CD4-positive, alpha-beta T cell (primary cell): ENCODE measurements around the gene TMEM30A. TPM values are rescaled to one million over a fixed set of nuclear protein-coding genes. Genes with fewer than 3 reads are reported as not detected.

ENCODE experiments used
- ATAC-seq: fragments of 200-7000 bp; cut with Tn5 transposase; one replicate; pipeline ENCODE4 v1.10.0; 2022; ENCODE audit warnings: mild to moderate bottlenecking; ENCODE audit not compliant: poor library complexity
- CTCF ChIA-PET: fragments of 350-600 bp; sonication (Branson Sonifier 250); formaldehyde crosslinking; loops from one replicate; lab custom pipeline; 2021; ENCODE audit warnings: antibody characterized with exemption, inconsistent platforms; lab: Charles Lee
- POLR2A ChIA-PET: fragments of 350-600 bp; sonication (Branson Sonifier 250); formaldehyde crosslinking; loops from one replicate; lab custom pipeline; 2021; ENCODE audit warnings: antibody characterized with exemption, inconsistent platforms; lab: Charles Lee
- DNase-seq, 14 experiments: peaks; one replicate each; pipeline ENCODE4 v3.0.0-alpha.2; 2013 to 2020; ENCODE audit warnings: mixed read lengths in 2 of 14
- H3K27ac ChIP-seq, 2 donors: one replicate each; pipeline versions ENCODE4 v1.5.1 to v1.7.0; 2013; ENCODE audit warnings: low read length in 2 of 2, low read depth in 1 of 2, mild to moderate bottlenecking in 1 of 2
- H3K27me3 ChIP-seq, 2 experiments: 1 replicate in 1 of 2; 2 replicates in 1 of 2; pipeline versions ENCODE4 v1.6.1 to v1.7.0; 2013; ENCODE audit warnings: low read length in 2 of 2, control low read depth in 1 of 2, mild to moderate bottlenecking in 1 of 2, moderate library complexity in 1 of 2; ENCODE audit not compliant: insufficient read depth in 2 of 2, control insufficient read depth in 1 of 2
- H3K36me3 ChIP-seq: one replicate; pipeline ENCODE4 v1.6.1; 2013; ENCODE audit warnings: low read length, control low read depth; ENCODE audit not compliant: insufficient read depth
- H3K4me1 ChIP-seq: one replicate; pipeline ENCODE4 v1.6.1; 2013; ENCODE audit warnings: low read length, control low read depth; ENCODE audit not compliant: insufficient read depth
- H3K4me3 ChIP-seq: one replicate; pipeline ENCODE4 v1.5.1; 2013; ENCODE audit warnings: mild to moderate bottlenecking, low read length, moderate library complexity
- H3K9me3 ChIP-seq, 2 experiments: 1 replicate in 1 of 2; 2 replicates in 1 of 2; pipeline versions ENCODE4 v1.6.1 to v1.7.0; 2013; ENCODE audit warnings: low read length in 2 of 2, mild to moderate bottlenecking in 2 of 2, control low read depth in 1 of 2, moderate library complexity in 1 of 2; ENCODE audit not compliant: control insufficient read depth in 1 of 2, insufficient read depth in 1 of 2
- H3K27ac Mint-ChIP-seq: one replicate; pipeline ENCODE4 v1.8.0; 2020; ENCODE audit warnings: mixed read lengths
- H3K27me3 Mint-ChIP-seq: one replicate; pipeline ENCODE4 v1.8.0; 2021; ENCODE audit warnings: mixed read lengths
- H3K36me3 Mint-ChIP-seq: one replicate; pipeline ENCODE4 v1.8.0; 2021; ENCODE audit warnings: low read depth, mixed read lengths
- H3K4me1 Mint-ChIP-seq: one replicate; pipeline ENCODE4 v1.8.0; 2021; ENCODE audit warnings: low read depth, mixed read lengths
- H3K4me3 Mint-ChIP-seq: one replicate; pipeline ENCODE4 v1.8.0; 2020; ENCODE audit warnings: mild to moderate bottlenecking, mixed read lengths
- H3K9me3 Mint-ChIP-seq: one replicate; pipeline ENCODE4 v1.8.0; 2020; ENCODE audit warnings: mixed read lengths
- CTCF ChIP-seq: fragments of 200-600 bp; IDR thresholded peaks from one replicate; pipeline ENCODE4 v1.8.0; 2022; ENCODE audit warnings: antibody characterized with exemption, mild to moderate bottlenecking
- intact Hi-C, 2 experiments: fragments of 100-400 bp; cut with DNase I in 1 of 2; cut with micrococcal nuclease in 1 of 2; formaldehyde crosslinking; loops; one replicate each; pipeline versions ENCODE4 v1.15.1 to v1.9.0; 2023 to 2025; cut with DNase I, micrococcal nuclease
- total RNA-seq, 174 experiments: library from RNA in 2 of 174; stranded (reverse) in 2 of 174; gene quantifications; one replicate each; pipeline ENCODE4 v1.2.3 and lab custom pipeline; 2021 to 2026

TMEM30A gene
- total RNA-seq, 2 experiments from 2014 or later: 29.8 to 33.2 TPM

GRCh38 chr6:75249837-75250236, 34.8 kb downstream of the TMEM30A start:
- ATAC-seq (no peak), DNase-seq (no peak)
- ChIA-PET CTCF (no interaction called here), POLR2A (no interaction called here)
- no peak overlapping the region for H3K4me3 Mint-ChIP-seq
- Histone ChIP-seq H3K36me3 (no peaks in the 10 kb centered on the region), H3K4me3 (no peak overlapping the region), H3K27me3 (no peaks in the 10 kb centered on the region), H3K4me1 (no peaks in the 10 kb centered on the region), H3K9me3 (no peaks in the 10 kb centered on the region), H3K27ac (no peak overlapping the region)
- intact Hi-C loops: loop anchor here in 1 of 2 experiments (10.0 kb wide), 2 partner anchors 1595 to 1785 kb away; partner anchors contain the start of genes MTO1 and SLC17A5
- H3K27ac Mint-ChIP-seq: no peak overlapping the region
- H3K36me3 Mint-ChIP-seq: peaks cover 12% of the 10 kb centered on the region
- H3K9me3 Mint-ChIP-seq: no peaks in the 10 kb centered on the region
- peaks cover 5% of the 10 kb centered on the region for H3K4me1 Mint-ChIP-seq
- no peak for TF ChIP-seq CTCF
- peaks cover 13% of the 10 kb centered on the region for H3K27me3 Mint-ChIP-seq

- Histone ChIP-seq H3K36me3 (peaks cover under 1% of the 10 kb centered on the region), H3K9me3 (no peaks in the 10 kb centered on the region), H3K27ac (no peak overlapping the region), H3K4me3 (no peak overlapping the region), H3K27me3 (no peaks in the 10 kb centered on the region), H3K4me1 (peaks cover 20% of the 10 kb centered on the region)
- TF ChIP-seq CTCF: no peak
- DNase-seq (no peak), ATAC-seq (no peak)
- Mint-ChIP-seq H3K4me1 (peaks cover 21% of the 10 kb centered on the region), H3K27ac (no peak overlapping the region), H3K27me3 (peaks cover 17% of the 10 kb centered on the region), H3K9me3 (no peaks in the 10 kb centered on the region), H3K4me3 (peak overlapping the region; percentile 8), H3K36me3 (peaks cover 16% of the 10 kb centered on the region)
- intact Hi-C loops: loop anchor here in 1 of 2 experiments (10.0 kb wide), 2 partner anchors 1592 to 1782 kb away; partner anchors contain the start of genes MTO1 and SLC17A5
- ChIA-PET CTCF (no interaction called here), POLR2A (no interaction called here)
These were observed 38.2 kb downstream of the TMEM30A start for GRCh38 chr6:75246386-75246785.

GRCh38 chr6:75244063-75244584, 40.5 kb downstream of the TMEM30A start:
- peaks cover 37% of the 10 kb centered on the region for H3K36me3 Mint-ChIP-seq
- Histone ChIP-seq H3K27me3 (no peaks in the 10 kb centered on the region), H3K27ac (peak overlapping the region; percentile 87 to 97), H3K9me3 (no peaks in the 10 kb centered on the region), H3K36me3 (peaks cover 18% of the 10 kb centered on the region), H3K4me3 (peak overlapping the region; percentile 88), H3K4me1 (peaks cover 24% of the 10 kb centered on the region)
- H3K27me3 Mint-ChIP-seq: peaks cover 17% of the 10 kb centered on the region
- ChIA-PET POLR2A (interaction anchor here (0.8 to 2.9 kb wide), 13 partner anchors 11 to 1723 kb away, joined by 3 to 61 read pairs (median 4); partner anchors contain the start of genes EEF1A1, SENP6 and TMEM30A), CTCF (interaction anchor here (1.4 kb wide), 2 partner anchors 41 to 53 kb away, joined by 3 read pairs; no protein-coding TSS in a partner anchor)
- no peak for DNase-seq
- intact Hi-C loops: loop anchor here in 1 of 2 experiments (2.0 to 10.0 kb wide), 4 partner anchors 41 to 1779 kb away; partner anchors contain the start of genes MTO1, SENP6, SLC17A5 and TMEM30A
- no peak for TF ChIP-seq CTCF
- peaks cover 40% of the 10 kb centered on the region for H3K4me1 Mint-ChIP-seq
- peak overlapping the region; percentile 99 for H3K4me3 Mint-ChIP-seq
- no peaks in the 10 kb centered on the region for H3K9me3 Mint-ChIP-seq
- no peak for ATAC-seq
- peak overlapping the region; percentile 95 for H3K27ac Mint-ChIP-seq
